DMS79 treated with DMSO at 0.1 percent for 48 hours (cell line): Measurements from ENCODE around the gene DISC1.
"Not testable (repeated sequence)": the region's sequence is repeated elsewhere in the genome, so short reads cannot be mapped to it uniquely, and the experiment has no call there.

ENCODE experiments used
- DNase-seq: peaks from one replicate; lab custom pipeline; 2025; lab: John Stamatoyannopoulos, UW

The DISC1 gene

DNA sequence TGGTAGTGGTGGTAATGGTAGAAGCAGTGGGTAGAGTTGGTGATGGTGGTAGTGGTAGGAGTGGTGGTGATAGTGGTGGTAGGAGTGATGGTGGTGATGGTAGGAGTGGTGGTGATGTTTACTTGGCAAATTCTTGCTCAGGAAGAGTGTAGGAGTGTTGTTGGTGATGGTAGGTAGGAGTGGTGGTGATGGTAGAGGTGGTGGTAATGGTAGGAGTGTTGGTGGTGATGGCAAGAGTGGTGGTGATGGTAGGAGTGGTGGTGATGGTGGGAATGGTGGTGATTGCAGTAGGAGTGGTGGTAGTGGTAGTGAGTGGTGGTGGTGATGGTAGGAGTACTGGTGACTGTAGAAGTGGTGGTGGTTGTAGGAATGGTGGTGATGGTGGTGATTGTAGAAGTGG, 106.5 kb downstream of the DISC1 start:
- no peak for DNase-seq

- no peak for DNase-seq
These were observed 107.1 kb downstream of the DISC1 start for GRCh38 chr1:231733672-231734071.

- DNase-seq = no peak
These were observed 107.8 kb downstream of the DISC1 start for GRCh38 chr1:231734417-231734816.

DNA sequence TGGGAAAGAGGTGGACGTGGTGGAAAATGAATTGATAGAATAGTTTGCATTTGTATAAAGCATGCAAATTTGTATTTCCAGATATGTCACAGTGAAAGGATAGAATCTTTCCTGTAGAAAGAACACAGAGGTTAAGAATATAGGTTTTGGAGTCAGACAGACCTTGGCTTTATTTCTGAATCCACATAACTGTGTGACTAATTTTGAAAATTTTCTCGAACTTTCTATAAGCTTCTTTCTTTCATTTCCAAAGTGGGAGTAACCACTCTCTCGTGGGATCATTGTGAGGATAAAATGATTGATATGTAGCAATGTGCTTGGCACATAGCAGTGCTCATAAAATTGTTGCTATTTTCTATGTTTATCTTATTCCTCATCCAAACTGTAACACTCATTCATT, 108.8 kb downstream of the DISC1 start:
- DNase-seq = no peak

DNA sequence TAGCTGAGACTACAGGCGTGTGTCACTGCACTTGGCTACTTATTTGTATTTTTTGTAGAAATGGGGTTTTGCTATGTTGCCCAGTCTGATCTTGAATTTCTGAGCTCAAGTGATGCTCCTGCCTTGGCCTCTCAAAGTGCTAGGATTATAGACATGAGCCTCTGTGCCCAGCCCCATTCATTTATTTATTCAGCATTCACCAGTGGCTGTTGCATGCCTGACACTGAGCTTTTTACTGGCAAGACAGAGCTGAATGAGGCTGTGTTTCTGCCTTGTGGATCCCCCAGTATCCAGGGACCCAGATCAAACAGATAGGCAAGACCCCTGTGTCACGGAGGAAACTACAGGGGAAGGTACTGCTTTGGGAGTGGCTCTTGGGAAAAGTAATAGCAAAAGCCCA, 109.4 kb downstream of the DISC1 start:
- DNase-seq = no peak

DNA sequence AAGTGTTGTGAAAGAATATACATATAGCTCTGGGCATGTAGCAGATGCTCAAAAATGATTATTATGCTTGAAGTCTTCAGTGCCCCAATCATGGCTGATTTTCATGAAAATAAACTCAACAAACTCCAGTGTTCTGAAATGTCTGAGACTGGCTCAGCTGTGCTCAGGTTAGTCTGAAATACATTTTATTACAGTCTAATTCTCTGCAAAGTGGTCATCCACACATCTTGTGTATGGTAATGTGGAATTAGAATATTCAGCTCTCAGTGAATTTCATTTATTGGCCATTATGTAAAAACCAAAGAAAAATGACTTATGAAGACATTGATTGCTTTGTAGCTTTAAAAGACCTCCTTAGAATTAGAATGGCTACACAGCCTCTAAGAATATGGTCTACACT, 109.9 kb downstream of the DISC1 start:
- no peak for DNase-seq

- DNase-seq = no peak
These were observed 112.0 kb downstream of the DISC1 start for GRCh38 chr1:231738554-231738953.

- no peak for DNase-seq
These were observed 117.4 kb downstream of the DISC1 start for GRCh38 chr1:231743966-231744365.

DNA sequence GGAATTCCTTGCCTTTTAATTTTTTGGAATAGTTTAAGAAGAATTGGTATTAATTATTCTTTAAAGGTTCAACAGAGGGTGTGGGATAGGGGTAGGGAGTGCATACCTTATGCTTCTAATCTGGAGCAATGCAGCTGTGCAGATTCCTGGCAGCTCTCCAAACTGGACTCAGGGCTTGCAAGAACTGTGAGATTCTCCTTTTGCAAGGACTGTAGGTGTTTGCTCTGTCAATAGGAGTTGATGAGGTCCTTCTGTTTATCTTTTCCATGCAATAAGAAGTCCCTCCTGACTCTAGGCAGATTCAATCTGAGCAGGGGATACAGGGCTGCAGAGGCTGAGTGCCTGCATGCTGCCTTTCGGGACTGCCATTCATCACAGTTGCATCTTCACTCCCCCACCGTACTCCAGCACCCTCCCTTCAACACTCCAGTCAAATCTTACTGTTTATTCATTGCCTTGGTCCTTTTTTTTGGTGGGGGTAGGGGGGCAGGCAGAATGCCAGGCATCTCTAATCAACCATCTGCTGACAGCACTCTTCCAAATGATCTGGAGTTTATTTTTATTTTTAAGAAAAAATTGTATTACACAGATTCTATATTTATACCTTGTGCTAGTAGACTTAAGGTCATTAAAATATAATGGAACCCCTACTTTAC, 122.3 kb downstream of the DISC1 start:
- no peak for DNase-seq

- no peak for DNase-seq
These were observed 123.7 kb downstream of the DISC1 start for GRCh38 chr1:231750296-231750695.

GRCh38 chr1:231750818-231751362, 124.3 kb downstream of the DISC1 start:
- no peak for DNase-seq

GRCh38 chr1:231751415-231751814, 124.8 kb downstream of the DISC1 start:
- no peak for DNase-seq

- no peak for DNase-seq
These were observed 126.7 kb downstream of the DISC1 start for GRCh38 chr1:231753313-231753712.

- no peak for DNase-seq
These were observed 130.5 kb downstream of the DISC1 start for GRCh38 chr1:231757101-231757404.

GRCh38 chr1:231757759-231758158, 131.2 kb downstream of the DISC1 start:
- no peak for DNase-seq

DNA sequence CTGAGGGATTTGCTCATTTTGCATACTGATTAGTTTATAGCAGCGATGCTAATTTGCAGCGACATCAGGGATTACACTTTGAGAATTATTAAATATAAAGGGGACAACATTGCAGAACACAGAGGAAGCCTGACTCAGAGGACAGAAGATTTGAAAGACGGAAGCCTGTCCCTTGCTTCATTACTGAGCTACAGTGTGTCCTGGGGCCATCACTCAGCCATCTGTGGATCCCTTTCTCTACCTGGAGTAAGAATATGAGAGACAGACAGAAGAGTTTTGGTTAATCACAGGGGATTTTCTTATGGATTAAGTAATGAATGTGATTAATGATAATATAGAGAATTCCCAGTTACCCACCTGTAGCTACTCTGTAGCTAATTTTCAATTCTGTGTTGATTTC, 134.7 kb downstream of the DISC1 start:
- no peak for DNase-seq

DNA sequence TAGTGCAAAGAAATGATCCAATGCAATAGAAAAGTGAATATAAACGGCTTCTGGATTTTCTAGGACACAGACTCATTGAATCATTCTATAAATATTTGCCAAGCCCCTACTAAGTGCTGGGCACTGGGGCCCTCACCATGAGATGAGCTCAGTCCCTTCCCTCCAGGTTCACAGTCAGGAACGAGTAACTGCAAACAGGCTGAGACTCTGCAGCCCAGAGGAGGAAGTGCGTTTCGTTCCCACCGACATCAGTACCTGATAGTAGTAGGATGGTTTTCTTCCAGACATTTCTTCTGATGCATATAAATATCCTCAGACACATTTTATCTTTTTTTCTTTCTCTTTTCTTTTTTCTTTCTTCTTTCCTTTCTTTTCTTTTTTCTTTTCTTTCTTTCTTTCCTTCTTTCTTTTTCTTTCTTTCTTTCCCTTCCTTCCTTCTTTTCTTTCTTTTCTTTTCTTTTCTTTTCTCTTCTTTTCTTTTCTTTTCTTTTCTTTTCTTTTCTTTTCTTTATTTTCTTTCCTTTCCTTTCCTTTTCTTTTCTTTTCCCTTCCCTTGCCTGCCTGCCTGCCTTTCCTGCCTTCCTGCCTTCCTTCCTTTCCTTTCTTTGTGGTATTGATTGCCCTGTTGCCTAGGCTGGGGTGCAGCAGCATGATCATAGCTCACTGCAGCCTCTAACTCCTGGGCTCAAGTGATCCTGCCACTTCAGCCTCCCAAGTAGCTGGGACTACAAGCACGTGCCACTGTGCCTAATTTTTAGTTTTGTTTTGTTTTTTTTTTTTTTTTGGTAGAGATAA, 135.4 kb downstream of the DISC1 start:
- DNase-seq = no peak

- no peak for DNase-seq
These were observed 136.9 kb downstream of the DISC1 start for GRCh38 chr1:231763456-231763855.

- DNase-seq = not testable (repeated sequence)
These were observed 139.2 kb downstream of the DISC1 start for GRCh38 chr1:231765825-231766224.

DNA sequence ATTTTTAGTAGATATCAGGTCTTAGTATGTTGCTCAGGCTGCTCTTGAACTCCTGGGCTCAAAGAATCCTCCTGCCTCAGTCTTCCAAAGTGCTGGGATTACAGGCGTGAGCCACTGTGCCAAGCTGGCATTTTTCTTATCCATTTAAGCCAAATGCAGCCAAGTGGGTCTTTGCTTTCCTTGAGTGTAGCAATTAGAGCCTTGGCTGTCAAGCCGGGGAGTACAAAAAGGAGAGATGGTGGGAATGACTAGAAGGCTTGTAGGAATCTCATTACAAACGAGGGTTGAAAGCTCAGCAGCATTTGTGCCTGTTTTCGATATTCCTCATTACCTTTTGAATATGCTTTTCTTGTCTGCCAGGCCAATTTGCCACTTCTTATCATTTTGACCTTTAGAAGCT, 140.9 kb downstream of the DISC1 start:
- DNase-seq = no peak

DNA sequence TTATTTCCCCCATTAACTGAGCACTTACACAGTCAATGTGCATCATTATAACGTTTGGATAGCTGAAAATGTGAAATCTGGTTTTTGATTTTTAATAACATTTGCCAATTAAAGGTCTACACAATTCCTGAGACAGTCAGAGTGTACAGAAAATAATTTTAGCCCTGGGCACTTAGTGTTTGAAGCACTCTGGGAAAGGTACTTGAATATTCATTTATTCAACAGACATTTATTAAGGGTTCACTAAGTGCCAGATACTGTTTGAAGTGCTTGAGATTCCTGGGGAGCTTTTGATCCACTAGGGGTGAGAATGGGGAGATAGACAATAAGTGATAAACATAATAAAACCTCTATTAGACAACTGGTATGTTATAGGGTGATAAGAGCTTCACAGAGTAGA, 141.8 kb downstream of the DISC1 start:
- DNase-seq = peak; percentile 51

- no peak for DNase-seq
These were observed 144.1 kb downstream of the DISC1 start for GRCh38 chr1:231770506-231771175.

- DNase-seq = no peak
These were observed 148.2 kb downstream of the DISC1 start for GRCh38 chr1:231774719-231775335.
